K562 (cell line): ENCODE data around the gene MTHFS. TPM values are rescaled to one million over a fixed set of nuclear protein-coding genes. Genes with fewer than 3 reads are reported as not detected.
A peak's percentile ranks its signal among the peaks of the same experiment; 100 is the strongest.

Source experiments
- CBFA2T2 ChIP-seq: fragments of 450-650 bp; conservative IDR thresholded peaks from 2 replicates; pipeline ENCODE4 v1.6.1; 2017; ENCODE audit warnings: mild to moderate bottlenecking
- CBFA2T3 ChIP-seq: fragments of 450-650 bp; IDR thresholded peaks from 2 replicates; pipeline ENCODE4 v1.6.1; 2017
- ELK1 ChIP-seq: sonication (generic); formaldehyde crosslinking; IDR thresholded peaks from 2 replicates; pipeline ENCODE4 v1.8.1; 2022; ENCODE audit warnings: missing genetic modification reagents
- FIP1L1 ChIP-seq: fragments of 200-400 bp; formaldehyde crosslinking; IDR thresholded peaks from 2 replicates; pipeline ENCODE4 v1.6.1; 2018; ENCODE audit warnings: mild to moderate bottlenecking, low read depth, low read length; ENCODE audit not compliant: poor library complexity, severe bottlenecking
- L3MBTL2 ChIP-seq: fragments of 450-650 bp; IDR thresholded peaks from 2 replicates; pipeline ENCODE4 v1.6.1; 2016; ENCODE audit warnings: mild to moderate bottlenecking, moderate library complexity
- MXI1 ChIP-seq: IDR thresholded peaks from 2 replicates; pipeline ENCODE4 v1.6.1; 2011; ENCODE audit warnings: low read depth, mild to moderate bottlenecking, improper control_type of control experiment, low read length
- PHF20 ChIP-seq: fragments of 450-650 bp; IDR thresholded peaks from 2 replicates; pipeline ENCODE4 v1.6.1; 2018; ENCODE audit not compliant: partially characterized antibody
- PHTF2 ChIP-seq: fragments of 250-450 bp; sonication (Bioruptor Pico); IDR thresholded peaks from 2 replicates; pipeline ENCODE4 v1.5.0; 2021; ENCODE audit warnings: mild to moderate bottlenecking
- POU5F1 ChIP-seq: fragments of 150-350 bp; IDR thresholded peaks from 2 replicates; pipeline ENCODE4 v1.6.1; 2014; ENCODE audit warnings: borderline replicate concordance, low read length, low read depth, mild to moderate bottlenecking; ENCODE audit not compliant: partially characterized antibody
- PTRF ChIP-seq: fragments of 450-650 bp; IDR thresholded peaks from 2 replicates; pipeline ENCODE4 v1.6.1; 2016; ENCODE audit warnings: mild to moderate bottlenecking, missing genetic modification characterization, missing compliant biosample characterization
- RAD21 ChIP-seq, 2 experiments: fragments of 250-450 bp in 1 of 2; fragments of 450-650 bp in 1 of 2; sonication (Bioruptor Pico) in 1 of 2; formaldehyde crosslinking in 1 of 2; IDR thresholded peaks in 1 of 2; conservative IDR thresholded peaks in 1 of 2; 2 replicates each; pipeline versions ENCODE4 v1.4.0 to v1.8.0; 2020 to 2022; ENCODE audit warnings: mild to moderate bottlenecking in 2 of 2, moderate library complexity in 1 of 2
- REST ChIP-seq, 2 experiments: fragments of 450-650 bp; formaldehyde crosslinking in 1 of 2; IDR thresholded peaks; 2 replicates each; pipeline versions ENCODE4 v1.4.0 to v1.6.1; 2014 to 2020; ENCODE audit warnings: mild to moderate bottlenecking in 2 of 2, borderline replicate concordance in 1 of 2, low read depth in 1 of 2
- XRCC3 ChIP-seq: fragments of 450-650 bp; IDR thresholded peaks from 2 replicates; pipeline ENCODE4 v1.6.1; 2017; ENCODE audit warnings: mild to moderate bottlenecking, moderate library complexity
- ZNF124 ChIP-seq: sonication (generic); formaldehyde crosslinking; IDR thresholded peaks from 2 replicates; pipeline ENCODE4 v1.8.1; 2022; ENCODE audit warnings: missing genetic modification reagents
- ZNF347 ChIP-seq: fragments of 450-650 bp; formaldehyde crosslinking; IDR thresholded peaks from 2 replicates; pipeline ENCODE4 v1.4.0; 2020; ENCODE audit warnings: low read depth, mild to moderate bottlenecking, moderate library complexity
- polyA plus RNA-seq, 8 experiments: library from polyadenylated mRNA; depleted of rRNA in 4 of 8; stranded (reverse) in 5 of 8; unstranded in 3 of 8; fragments of >200 nt; fragmentation: Nextera tagmentation in 2 of 8; fragmentation: Illumina TruSeq in 1 of 8; extraction: Ambion mirVana in 2 of 8; extraction: Trizol in 1 of 8; gene quantifications; 2 replicates each; pipeline versions ENCODE4 v1.2.1 to v1.2.3, GENCODE V29; 2011 to 2014; ENCODE audit warnings: inconsistent platforms in 1 of 8, missing spikeins in 1 of 8
- total RNA-seq, 7 experiments: library from RNA; depleted of rRNA in 6 of 7; stranded (reverse); fragments of >200 nt in 6 of 7; fragmentation: Illumina TruSeq in 2 of 7; extraction: Trizol in 2 of 7; gene quantifications; 2 replicates each; pipeline versions ENCODE4 v1.2.1 to v1.2.3, GENCODE V29; 2011 to 2021; ENCODE audit warnings: low replicate concordance in 1 of 7

Gene MTHFS
- total and polyA plus RNA-seq, 9 of the 15 experiments (the other 6 are each of a cell fraction or from before 2014, with no cell fraction given) = 17.8 to 79.3 (median 41.7) TPM

GRCh38 chr15:79923515-79924169 lies 26.8 kb upstream of the MTHFS start (continued):
- TF ChIP-seq RAD21 (CRISPR knock-in tag; conservative IDR thresholded peaks at IDR 0.05 in 1 of 2, IDR thresholded peaks at IDR 0.05 in 1 of 2) (no peak), PHF20 (peak; percentile 69), L3MBTL2 (peak; percentile 88), POU5F1 (no peak), PTRF (tag) (no peak), CBFA2T3 (no peak), CBFA2T2 (no peak), ELK1 (CRISPR knock-in tag) (no peak), ZNF124 (CRISPR knock-in tag) (no peak), PHTF2 (CRISPR knock-in tag) (no peak), MXI1 (no peak), XRCC3 (no peak), REST (IDR thresholded peaks at IDR 0.05; ENCODE audit: borderline replicate concordance) (no peak), REST (CRISPR knock-in tag; IDR thresholded peaks at IDR 0.05; ENCODE audit: low read depth) (no peak), FIP1L1 (peak; percentile 59), ZNF347 (CRISPR knock-in tag) (no peak)
